Measurements from ENCODE around the gene DPP4. TPM values are rescaled to one million over a fixed set of nuclear protein-coding genes. Genes with fewer than 3 reads are reported as not detected.

The DPP4 gene
- total and polyA plus RNA-seq, 11 donors: 3.4 to 16.1 (median 7.4) TPM

GRCh38 chr2:162103443-162104009 is 29.5 kb upstream of the DPP4 start:
- ATAC-seq (no peak), DNase-seq (no peak)
- Histone ChIP-seq H3K4me1 (peaks cover 0 to 13% (median 9%) of the 10 kb centered on the region in 12 donors), H3K27ac (no peak overlapping the region), H3K4me3 (no peak overlapping the region), H3K36me3 (no peaks in the 10 kb centered on the region), H3K27me3 (no peaks in the 10 kb centered on the region), H3K9me3 (no peaks in the 10 kb centered on the region)
- 66 to 76% (median 71%) methylated on average over 3 of the region's 3 CpGs for WGBS, 4 donors
- no peak for TF ChIP-seq POLR2A (IDR thresholded peaks at IDR 0.05)
- TF ChIP-seq CTCF (IDR thresholded peaks at IDR 0.05): no peak
- intact Hi-C loops (cut with DNase I): no loop called here

GRCh38 chr2:162100579-162100978 is 26.6 kb upstream of the DPP4 start:
- no peak overlapping the region for H3K4me3 ChIP-seq
- intact Hi-C loops (cut with DNase I): no loop called here
- no peaks in the 10 kb centered on the region for H3K27me3 ChIP-seq
- TF ChIP-seq POLR2A (IDR thresholded peaks at IDR 0.05): no peak
- TF ChIP-seq CTCF (IDR thresholded peaks at IDR 0.05): no peak
- no peaks in the 10 kb centered on the region for H3K4me1 ChIP-seq
- no peak overlapping the region for H3K27ac ChIP-seq
- WGBS, 4 donors: 34 to 83% (median 59%) methylated on average over 1 of the region's 1 CpG
- no peaks in the 10 kb centered on the region for H3K36me3 ChIP-seq
- no peaks in the 10 kb centered on the region for H3K9me3 ChIP-seq
- peak in 1 of 4 donors; percentile 45 for ATAC-seq
- no peak for DNase-seq

GRCh38 chr2:162099836-162100235 is 25.8 kb upstream of the DPP4 start:
- Histone ChIP-seq H3K9me3 (no peaks in the 10 kb centered on the region), H3K4me3 (no peak overlapping the region), H3K27ac (no peak overlapping the region), H3K4me1 (no peaks in the 10 kb centered on the region), H3K27me3 (no peaks in the 10 kb centered on the region), H3K36me3 (no peaks in the 10 kb centered on the region)
- WGBS, 4 donors: 95 to 96% (median 96%) methylated on average over 5 of the region's 5 CpGs
- ATAC-seq (no peak), DNase-seq (no peak)
- TF ChIP-seq CTCF (IDR thresholded peaks at IDR 0.05) (no peak), POLR2A (IDR thresholded peaks at IDR 0.05) (no peak)
- intact Hi-C loops (cut with DNase I): no loop called here

DNA sequence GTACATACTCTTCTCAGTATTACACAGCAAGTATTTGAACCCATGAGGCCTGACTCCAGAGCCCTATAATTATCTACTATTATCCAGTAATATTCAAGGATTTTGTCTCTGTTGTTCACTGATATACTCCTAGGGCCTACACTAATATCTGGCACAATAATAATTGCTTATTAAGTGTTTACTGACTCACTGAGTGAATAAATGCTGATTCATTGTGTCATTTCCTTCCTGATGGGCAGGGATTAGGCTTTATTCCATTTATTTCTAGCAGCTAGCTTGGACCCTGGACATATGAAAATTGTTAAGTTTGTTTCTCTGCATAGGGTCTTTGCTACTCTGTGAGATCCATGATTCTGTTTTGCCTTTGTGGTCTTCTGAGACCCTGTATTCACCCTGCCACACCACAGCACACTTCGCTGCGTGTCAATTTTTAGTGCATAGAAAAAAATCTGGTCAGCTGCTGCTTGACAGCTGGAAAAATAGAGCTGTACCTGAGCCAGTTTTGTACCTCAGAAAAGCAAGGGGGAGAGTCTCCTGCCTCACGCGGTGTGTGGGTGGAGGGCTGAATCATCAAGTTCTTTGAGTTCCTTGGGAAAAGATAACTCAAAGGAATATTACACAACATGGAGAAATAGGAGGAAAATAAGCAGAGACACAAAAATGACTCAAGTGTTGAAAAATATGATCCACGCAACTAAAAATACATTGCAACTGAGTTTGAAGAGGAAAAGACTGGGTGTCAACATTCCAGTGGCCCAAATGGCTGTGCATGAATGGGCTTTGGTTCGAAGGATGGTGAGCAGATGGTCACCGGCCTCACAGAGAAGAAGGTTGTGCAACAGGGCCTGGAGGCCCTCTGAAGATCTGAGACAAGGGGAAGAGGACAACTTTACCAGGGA is 18.9 kb upstream of the DPP4 start:
- DNase-seq (peak; percentile 37 to 84 (median 62)), ATAC-seq (peak; percentile 54 to 91 (median 88))
- Histone ChIP-seq H3K27ac (peak overlapping the region in 9 of 12 donors; percentile 4 to 68 (median 41)), H3K9me3 (no peaks in the 10 kb centered on the region), H3K4me3 (no peak overlapping the region), H3K36me3 (no peaks in the 10 kb centered on the region), H3K27me3 (no peaks in the 10 kb centered on the region), H3K4me1 (peaks cover 0 to 29% (median 15%) of the 10 kb centered on the region in 12 donors)
- WGBS, 4 donors: 34 to 60% (median 46%) methylated on average over 7 of the region's 7 CpGs
- intact Hi-C loops (cut with DNase I): no loop called here
- TF ChIP-seq CTCF (IDR thresholded peaks at IDR 0.05) (no peak), POLR2A (IDR thresholded peaks at IDR 0.05) (no peak)
